ENCODE measurements around the gene NAPB.

Gene NAPB

DNA sequence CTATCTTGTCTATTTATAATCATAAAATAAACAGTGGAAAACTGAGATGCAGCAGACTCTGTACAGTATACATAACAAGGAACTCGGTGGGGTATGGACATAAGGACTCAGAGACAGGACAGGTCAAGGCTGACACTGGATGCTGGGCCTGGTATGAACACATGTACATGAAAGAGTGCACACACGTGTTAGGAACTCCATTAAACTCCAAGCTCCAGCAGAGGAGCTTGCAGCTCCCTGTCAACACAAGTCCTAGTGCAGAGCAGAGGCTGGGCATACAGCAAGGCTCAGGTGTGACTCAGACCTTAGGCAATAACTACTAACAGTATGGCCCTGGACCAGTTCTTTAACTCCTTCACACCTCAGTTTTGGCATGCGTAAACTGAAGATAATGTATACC lies 17.1 kb downstream of the NAPB start:
- no peak for DNase-seq

DNA sequence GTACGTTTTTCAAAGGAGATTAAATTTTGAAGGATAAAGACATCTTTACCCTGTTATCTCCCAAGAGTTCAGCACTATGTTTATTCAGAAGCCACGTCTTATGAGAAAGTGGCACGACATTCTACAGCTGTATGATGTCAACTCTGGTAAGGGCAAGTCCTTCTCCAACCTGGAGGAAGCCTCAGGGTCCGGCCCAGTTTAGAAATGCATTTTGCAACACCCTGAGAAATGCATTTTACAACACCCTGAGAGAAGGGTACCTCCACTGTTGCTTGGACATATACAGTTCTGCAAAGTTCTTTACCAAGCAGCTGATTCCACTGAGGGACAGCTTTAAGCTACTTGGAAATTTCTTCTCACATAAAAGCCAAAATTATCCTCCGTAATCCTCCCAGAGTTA lies 17.5 kb downstream of the NAPB start:
- DNase-seq = no peak

DNA sequence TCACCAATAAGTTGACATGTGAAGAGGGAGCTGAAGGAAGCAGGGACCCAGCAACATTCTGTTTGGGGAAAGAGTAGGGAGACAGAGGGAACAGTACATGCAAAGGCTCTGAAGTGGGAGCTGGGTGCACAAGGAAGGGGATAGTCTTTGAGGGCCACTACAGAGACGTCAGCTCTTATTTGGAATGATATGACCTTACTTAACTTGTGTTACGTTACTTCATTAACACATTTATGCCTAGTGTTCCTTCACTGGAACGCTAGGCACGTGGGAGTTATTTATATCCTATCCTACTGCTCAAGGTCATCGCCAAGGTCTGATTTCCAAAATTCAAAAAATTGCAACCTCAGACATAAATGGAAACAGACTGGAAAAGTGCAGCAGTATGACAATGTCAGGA lies 20.2 kb downstream of the NAPB start:
- DNase-seq = no peak

DNA sequence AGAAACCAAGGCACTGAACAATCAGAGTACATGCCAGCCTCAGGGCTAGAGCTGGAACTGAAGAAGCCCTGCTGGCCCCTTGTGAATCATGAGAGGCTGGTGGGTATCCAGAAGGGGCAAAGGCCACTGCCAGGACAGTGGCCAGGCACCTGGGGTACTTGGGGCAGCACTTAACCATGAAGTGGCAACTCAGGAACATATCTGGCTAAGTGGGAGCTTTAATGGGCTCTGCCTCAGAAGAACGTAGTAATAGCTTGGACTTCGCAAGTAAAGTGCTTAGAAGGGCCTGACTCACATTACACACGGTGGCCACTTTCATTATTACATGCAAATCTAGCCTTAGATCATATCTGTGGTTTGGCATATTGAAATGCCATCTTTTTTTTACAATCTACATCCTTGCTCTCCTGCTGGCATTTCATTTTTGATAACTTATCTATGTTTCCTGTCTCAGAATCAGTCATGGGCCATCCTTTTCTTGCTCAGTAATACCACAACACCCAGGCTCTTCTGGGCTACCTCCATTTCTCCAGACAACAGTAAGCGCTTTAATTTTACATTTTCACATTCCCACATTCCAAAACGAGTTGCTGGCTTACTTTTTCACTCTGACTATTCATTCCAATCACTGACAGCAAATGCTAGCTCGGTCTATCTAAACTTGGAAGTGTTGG lies 21.6 kb downstream of the NAPB start:
- no peak for DNase-seq

DNA sequence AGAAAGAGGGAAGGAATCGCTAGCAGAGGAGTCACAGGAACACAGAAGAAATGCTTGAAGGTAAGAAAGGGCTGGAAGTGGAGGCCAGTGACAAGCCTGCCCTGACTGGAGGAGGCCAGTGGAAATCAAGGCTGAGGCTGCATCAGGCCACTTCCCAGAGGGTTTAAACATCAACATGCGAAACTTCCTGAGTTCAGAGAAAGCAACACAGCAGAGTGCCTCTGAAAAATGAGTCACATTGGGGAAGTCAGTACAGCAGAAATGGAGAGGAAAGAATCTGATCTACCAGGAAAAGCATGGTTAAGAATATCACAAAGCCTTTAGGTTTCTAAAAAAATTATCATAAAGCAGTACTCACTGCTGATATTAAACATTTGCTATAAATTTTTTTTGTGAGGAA lies 23.3 kb downstream of the NAPB start:
- DNase-seq = no peak

DNA sequence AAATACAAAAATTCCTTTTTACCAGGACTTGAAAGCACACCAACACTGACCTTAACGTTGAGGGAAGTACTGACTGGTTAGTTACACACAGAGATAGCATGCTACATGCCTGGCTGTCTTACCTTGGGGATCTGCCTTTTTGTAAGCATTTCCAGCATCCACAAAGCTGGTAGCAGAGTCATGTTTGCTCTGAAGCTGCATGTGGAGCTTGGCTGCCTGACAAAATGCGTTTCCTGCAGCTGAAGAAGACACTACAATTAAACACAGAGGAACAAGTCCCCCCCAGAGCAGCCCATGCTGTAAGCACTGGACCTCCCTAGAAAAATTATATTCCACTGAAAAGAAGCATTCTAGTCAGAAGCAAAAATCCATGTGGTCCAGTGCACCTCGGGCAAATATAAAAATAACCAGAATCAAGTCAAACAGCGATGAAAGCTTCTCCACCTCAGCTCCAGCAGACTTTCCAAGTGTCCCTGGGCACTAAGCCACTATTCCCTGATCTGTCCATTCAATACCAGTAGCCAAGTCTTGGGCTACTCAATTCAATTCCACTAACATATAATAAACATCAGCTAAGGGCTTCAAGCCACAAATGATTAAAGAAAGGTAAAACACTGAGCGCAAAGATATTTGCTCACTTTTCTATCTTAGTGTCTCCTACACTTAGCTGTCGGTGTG lies 24.2 kb downstream of the NAPB start:
- no peak for DNase-seq

DNA sequence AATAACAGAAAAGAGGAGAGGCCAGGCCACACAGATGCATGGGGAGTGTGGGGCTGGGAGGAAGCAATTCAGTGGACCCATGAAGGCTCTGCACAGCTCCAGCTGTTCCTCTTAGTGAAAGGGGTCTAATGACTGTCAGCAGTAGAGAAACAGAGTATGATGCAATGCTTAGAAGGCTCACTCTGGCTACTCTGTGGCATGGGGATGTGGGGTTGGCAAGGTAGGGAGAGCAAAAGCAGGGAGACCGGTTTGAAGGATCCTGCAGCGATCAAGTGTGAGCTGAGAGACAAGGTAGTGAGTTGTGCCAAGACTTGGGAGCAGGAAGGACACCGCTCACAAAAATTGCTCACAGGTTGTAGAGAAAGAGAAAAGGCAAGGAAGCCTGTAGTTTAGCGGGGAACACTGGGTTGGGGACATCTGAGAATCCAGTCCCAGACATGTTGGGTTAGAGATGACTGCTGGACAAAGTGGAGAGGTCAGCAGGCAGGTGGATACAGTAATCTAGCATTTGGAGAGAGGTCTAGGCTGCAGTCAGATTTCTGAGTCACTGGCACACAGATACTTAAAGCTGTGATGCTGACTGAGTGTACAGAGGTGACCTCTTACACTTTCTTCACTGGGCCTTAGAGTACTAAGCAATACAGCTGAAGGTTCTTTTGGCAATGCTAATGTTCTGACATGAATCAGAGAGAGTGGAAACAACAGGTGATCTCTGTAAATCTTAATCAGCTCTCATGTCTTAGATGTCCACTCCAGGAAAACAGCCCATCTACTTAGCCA lies 27.1 kb downstream of the NAPB start:
- no peak for DNase-seq

DNA sequence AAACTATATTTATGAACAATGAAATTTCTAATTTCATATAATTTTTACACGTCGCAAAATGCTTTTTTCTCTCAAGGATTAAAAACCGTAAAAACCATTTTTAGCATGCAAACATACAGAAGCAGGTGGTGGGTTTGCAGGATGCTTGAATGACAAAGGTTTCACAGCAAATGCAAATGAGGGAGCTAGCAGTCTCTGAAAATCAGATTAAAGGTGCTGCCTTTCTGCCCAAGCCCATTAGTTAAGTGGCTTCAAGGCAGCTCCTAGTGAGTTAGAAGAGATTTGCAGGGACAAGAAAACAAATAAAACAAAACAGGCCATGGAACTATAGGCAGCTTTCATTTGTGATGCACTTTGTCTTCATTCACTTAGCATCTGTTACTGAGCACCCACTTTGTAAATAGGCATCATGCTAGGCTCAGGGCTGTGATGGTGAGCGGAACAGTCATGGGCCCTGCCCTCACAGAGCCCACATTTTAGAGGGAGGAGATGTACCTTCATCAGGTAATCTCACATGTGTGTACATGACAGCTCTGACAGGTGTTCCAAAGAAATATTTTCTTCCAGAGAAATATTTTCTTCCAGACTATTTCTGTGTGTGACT lies 29.5 kb downstream of the NAPB start:
- DNase-seq = no peak

DNA sequence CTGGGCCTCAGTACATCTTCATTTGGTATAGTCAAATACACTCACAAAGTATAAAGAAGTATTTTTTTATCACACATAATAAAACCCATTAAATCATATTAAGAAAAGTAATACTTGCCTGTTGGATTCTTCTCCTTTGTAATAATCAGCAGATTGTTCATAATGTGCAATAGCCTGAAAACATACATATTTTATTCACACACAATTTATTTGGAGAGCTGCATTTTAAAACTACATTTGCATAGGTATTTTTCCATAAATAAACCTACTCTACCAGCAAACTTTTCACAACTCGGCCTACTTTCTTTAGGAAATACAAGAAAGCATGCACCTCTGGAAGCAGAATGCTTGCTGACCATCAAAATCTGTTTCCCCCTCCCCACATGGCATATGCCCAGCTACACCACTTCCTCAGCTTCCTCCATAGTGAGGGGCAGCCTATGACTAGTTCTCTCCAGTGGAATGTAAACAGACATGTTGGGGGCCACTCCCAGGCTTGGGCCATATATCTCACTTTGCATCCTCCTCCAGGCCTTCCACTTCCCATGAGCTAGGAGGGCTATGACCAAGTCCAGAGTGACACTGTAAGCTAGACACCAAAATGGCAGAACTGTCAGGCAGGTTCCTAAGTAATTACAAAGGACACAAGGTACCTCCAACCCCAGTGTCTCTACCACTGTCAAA lies 31.1 kb downstream of the NAPB start:
- DNase-seq = no peak

DNA sequence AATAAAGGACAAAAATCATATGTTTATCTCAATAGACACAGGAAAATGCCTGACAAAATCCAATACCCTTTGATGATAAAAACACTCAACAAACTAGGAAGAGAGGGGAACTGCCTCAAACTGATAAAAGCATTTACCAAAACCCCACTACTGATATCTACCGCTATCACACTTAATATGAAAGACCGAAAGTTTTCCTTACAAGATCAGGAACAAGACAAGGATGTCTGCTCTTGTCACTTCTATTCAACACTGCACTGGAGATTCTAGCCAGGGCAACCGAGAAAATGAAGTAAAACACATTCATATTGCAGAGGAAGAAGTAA lies 34.2 kb downstream of the NAPB start:
- no peak for DNase-seq

DNA sequence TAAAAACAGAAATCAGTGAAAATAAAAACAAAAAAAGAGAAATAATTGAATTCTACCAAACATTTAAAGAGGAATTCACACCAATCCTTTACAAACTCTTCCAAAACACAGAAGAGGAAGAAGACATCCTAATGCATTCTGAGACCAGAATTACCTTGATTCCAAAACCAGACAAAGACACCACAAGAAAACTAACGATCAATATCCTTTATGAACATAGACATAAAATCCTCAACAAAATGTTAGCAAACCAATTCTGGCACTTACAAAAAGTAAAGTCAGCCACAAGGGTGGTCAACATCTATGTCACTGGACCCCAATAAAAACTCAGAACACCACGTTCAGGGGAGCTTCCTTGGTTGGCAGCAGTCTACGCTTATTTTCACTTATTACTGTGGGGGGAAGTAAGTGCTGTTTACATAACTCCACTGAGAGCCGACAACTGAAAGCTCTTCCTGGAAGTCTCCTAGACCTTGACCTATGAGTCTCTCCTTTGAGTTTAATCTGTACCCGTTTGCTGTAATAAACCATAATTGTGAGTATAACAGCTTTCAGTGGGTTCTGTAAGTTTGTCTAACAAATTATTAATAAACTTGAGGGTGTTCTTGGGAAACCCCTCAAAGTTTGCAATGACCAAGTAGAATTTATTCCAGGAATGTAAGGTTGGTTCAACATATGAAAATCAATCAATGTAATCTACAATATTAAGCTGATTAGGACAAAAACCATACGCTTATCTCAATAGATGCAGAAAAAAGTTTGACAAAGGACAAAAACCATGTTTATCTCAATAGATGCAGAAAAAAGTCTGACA lies 34.8 kb downstream of the NAPB start:
- no peak for DNase-seq

DNA sequence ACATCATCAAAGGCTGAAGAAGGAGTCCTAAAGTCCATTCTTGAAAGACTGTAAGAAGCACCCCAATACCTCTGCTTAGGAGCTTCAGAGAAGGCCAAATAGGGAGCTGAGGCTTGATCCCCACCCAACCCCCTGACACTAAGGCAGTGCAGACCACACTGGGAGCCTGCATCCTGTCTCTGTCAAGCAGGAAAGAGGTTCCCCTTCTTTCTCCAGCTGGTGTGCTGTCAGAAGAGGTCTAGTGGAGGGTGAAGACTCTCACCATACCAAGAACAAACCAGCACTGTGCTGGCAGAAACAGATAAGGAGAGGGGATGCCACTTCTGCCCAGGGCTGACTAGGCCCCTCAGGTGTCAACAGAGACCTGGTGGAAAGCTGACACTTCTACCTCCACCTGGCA lies 39.4 kb downstream of the NAPB start:
- DNase-seq = no peak

DNA sequence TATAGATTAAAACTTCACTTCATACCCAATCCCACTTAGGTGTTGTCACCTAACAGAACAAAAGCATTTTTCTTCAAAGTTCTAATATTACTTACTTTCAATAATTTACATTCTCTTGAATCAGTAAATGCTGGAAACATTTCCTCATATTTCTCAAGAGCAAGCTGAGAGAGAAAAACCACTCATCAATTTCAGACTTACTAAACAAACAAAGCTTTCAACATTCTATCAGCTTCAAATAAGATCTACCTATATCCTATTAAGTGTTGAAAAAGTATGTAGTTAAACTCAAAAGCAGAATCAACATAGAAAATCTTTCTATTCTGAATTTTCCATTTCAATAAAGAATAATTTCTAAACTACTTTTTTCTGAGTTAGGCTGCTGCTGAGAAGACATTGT lies 41.5 kb downstream of the NAPB start:
- DNase-seq = no peak

DNA sequence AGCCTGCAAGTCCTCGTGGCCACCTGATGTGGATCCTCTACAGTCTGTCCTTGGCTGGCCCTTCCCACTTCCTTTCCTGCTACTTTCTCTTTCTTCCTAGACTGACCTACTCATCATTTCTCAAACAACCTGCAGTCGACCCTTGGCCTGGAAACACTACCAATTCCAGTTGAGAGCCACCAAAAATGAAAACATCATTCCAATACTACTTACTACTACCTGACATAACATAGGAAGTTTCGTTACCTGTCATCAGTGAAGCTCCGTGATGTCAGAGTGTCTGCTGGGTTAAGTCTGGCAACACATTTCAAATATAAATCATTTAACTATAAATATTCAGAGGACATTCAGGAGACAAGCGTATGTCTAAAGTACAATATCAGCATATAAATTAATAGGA lies 45.5 kb downstream of the NAPB start:
- DNase-seq = no peak

DNA sequence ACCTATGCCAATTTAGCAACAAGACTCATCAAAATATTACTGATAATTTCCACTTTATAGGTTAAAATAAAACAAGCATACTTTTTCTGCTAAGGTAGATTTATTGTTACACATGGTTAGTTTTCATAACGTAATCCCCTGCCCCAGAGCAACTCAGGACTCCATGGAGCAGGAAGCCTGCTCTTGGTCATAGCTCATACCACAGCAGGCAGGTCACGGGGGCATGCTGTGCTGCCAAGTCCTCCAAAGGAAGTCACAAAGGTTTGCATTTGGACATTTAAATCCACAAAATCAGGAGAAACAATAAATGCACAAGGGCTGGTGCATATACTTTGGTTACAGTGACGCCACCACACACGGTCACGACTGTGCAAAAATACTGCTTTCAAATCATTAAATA lies 46.8 kb downstream of the NAPB start:
- no peak for DNase-seq

DNA sequence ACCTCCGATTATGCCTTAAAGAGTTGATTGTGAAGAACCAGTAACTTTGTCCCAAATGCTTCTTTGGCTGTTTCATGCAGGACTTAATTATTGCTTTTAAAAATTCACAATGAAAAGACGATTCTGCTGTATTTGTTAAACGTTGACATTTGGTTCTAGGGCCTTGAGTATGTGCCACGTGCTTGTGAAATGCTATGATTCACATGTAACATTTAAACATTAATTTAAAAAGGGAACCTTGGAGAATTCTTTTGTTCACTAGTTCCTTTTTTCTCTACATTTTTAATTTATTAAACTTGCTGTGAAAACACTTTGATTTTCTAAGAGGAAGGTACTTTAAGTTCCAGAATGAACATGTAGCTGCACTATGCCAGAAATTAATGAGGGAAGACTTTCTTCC lies 49.8 kb downstream of the NAPB start:
- DNase-seq = no peak

DNA sequence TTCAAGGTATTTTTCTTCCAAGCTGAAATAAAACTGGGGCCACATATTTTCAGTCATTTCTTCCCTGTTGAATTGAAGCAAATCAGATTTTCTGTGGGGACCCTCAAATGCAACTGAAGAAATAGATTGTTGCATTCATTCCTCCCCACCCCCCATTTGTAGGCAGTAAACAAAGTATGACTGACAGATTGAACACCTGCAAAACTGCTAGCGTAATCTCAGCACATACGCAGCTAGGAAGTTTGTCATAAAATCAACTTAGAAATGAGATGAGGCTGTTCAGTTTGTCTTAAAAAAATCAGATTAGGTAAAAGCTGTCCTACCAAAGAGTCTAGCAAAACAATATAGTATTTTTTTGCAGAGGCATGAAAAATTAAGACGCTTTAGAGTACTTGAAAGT lies 50.4 kb downstream of the NAPB start:
- DNase-seq = no peak

DNA sequence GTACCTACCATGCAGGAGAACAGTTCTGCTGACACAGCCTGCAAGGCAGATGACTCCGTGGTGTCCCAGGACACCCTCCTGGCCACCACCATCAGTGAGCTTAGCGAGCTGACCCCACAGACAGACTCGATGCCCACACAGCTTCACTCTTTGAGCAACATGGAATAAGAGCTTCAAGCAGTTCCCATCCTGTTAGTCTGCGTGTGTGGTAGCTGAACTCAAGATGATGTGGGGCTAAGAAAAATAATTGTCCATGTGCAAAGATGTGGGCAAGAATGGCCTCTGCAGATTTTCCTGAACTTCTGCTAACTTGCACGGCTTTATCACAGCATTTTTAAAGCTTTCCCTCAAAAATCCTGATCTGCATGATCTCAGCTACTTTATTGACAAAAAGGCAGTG lies 51.0 kb downstream of the NAPB start:
- no peak for DNase-seq

DNA sequence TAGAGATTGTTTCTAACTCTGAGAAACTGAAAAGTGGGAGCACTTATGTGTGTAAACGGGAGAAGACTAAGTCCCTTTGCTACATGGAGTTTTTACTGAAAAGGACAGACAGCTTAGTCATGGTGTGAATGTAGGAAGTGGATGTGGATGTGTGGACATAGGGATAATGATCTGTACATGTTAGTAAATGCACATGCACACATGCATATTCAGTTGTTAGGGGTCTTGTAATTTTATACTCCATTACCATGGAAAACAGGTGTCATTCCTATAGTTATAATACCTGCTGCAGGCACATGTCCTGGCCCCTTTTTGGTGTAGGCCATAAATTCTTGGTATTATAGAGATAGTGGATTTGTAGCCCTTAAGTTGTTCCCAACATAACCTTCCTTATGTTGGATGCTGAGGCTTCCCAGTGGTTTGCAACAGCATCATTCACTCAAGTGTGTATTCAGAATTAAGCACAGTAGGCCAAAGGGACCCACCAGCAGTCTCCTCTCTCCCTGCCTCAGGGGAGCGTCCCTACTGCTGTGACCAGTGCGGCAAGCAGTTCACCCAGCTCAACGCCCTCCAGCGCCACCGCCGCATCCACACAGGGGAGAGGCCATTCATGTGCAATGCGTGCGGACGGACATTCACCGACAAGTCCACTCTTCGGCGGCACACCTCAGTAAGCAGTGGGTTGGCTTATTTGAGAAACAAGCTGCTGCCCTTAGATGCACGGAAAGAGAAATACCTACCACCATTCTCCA lies 52.0 kb downstream of the NAPB start:
- no peak for DNase-seq

DNA sequence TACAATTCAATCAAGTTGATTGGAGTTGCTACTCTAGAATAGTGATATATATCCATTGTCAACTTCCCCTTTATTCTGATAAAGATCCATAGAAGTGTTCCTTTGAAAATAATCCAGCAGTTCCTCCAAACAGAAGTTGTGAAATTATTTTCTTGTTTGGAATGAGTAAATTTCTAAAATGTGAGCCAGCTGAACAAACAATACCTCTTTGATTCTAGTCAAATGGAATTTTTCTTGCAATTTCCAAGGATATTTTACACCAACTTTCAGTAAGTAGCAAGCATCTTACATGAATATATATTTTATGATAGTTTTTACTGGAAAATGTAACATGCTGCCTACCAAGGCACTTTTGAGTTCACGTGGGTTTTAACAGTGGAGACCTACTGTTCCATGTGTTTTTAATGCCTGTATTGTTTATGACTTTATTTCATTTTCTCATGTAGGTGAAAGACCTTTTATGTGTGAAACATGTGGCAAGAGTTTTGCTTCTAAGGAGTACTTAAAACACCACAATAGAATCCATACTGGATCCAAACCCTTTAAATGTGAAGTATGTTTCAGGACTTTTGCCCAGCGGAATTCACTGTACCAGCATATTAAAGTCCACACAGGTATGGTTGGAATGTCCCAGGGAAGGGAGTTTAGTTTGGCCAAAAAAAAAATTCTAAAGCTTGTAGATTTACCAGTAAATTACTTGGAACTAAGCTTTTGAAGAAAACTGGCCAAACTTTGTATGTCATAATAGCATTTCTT lies 52.8 kb downstream of the NAPB start:
- no peak for DNase-seq

DNA sequence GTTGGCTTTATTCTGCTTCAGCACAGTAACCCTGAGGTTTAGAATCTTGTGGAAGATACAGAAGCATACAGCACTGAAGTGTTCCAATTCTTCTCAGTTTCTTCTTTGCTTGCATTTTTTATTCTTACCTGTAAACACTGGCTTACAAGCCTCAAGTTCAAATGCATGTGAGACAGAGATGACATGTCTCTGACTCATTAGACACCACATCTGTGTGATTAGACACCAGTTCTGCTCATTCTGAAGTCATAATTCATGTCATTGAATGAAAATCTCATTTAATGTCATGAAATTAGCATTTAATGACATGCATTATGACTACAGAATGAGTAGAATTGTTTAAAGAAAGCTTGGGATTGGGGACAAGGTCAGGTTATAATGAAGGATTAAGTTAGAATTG lies 53.5 kb downstream of the NAPB start:
- DNase-seq = no peak
